Measurements from ENCODE around the gene FKBP2. TPM values are rescaled to one million over a fixed set of nuclear protein-coding genes. Genes with fewer than 3 reads are reported as not detected.

Gene FKBP2
- total RNA-seq, 4 donors from 2014 or later = 45.5 to 78.3 (median 58.4) TPM

- no CpG with 5 or more reads among the region's 15 CpGs for WGBS, 2 donors (ENCODE audit: low coverage in 1 of 2)
- ATAC-seq = no peak
- Histone ChIP-seq H3K9me3 (no peaks in the 10 kb centered on the region), H3K36me3 (peaks cover 0 to 70% of the 10 kb centered on the region in 2 donors), H3K4me3 (no peak overlapping the region), H3K27me3 (no peaks in the 10 kb centered on the region), H3K4me1 (peaks cover 0 to 30% (median 18%) of the 10 kb centered on the region in 3 donors), H3K27ac (no peak overlapping the region)
- no peak for TF ChIP-seq CTCF (IDR thresholded peaks at IDR 0.05)
- no peak for TF ChIP-seq POLR2AphosphoS5 (IDR thresholded peaks at IDR 0.05)
- no peak for TF ChIP-seq EP300 (IDR thresholded peaks at IDR 0.05)
- no peak for TF ChIP-seq POLR2A (IDR thresholded peaks at IDR 0.05)
Measured at GRCh38 chr11:64256300-64256699, 15.4 kb downstream of the FKBP2 start.

GRCh38 chr11:64258356-64258755 is 17.5 kb downstream of the FKBP2 start:
- no peak for ATAC-seq
- Histone ChIP-seq H3K27me3 (no peaks in the 10 kb centered on the region), H3K36me3 (peaks cover 0 to 90% of the 10 kb centered on the region in 2 donors), H3K27ac (no peak overlapping the region), H3K9me3 (no peaks in the 10 kb centered on the region), H3K4me3 (no peak overlapping the region), H3K4me1 (peaks cover 0 to 11% (median 4%) of the 10 kb centered on the region in 3 donors)
- WGBS, 2 donors (ENCODE audit: low coverage in 1 of 2) = 91% methylated on average over 14 of the region's 24 CpGs; no CpG with 5 or more reads in 1 of the 2 donors
- TF ChIP-seq CTCF (IDR thresholded peaks at IDR 0.05) = no peak
- TF ChIP-seq POLR2AphosphoS5 (IDR thresholded peaks at IDR 0.05) = no peak
- no peak for TF ChIP-seq EP300 (IDR thresholded peaks at IDR 0.05)
- TF ChIP-seq POLR2A (IDR thresholded peaks at IDR 0.05) = no peak

GRCh38 chr11:64258946-64259532 is 18.1 kb downstream of the FKBP2 start:
- no peak for ATAC-seq
- WGBS, 2 donors (ENCODE audit: low coverage in 1 of 2) = 20 to 87% methylated on average over 1 to 7 of the region's 32 CpGs
- TF ChIP-seq EP300 (IDR thresholded peaks at IDR 0.05) (no peak), POLR2A (IDR thresholded peaks at IDR 0.05) (no peak), POLR2AphosphoS5 (IDR thresholded peaks at IDR 0.05) (no peak), CTCF (IDR thresholded peaks at IDR 0.05) (no peak)
- H3K27ac ChIP-seq = no peak overlapping the region
- H3K9me3 ChIP-seq = no peaks in the 10 kb centered on the region
- no peak overlapping the region for H3K4me3 ChIP-seq
- H3K4me1 ChIP-seq = peaks cover 0 to 4% (median 0%) of the 10 kb centered on the region in 3 donors
- H3K27me3 ChIP-seq = no peaks in the 10 kb centered on the region
- peaks cover 0 to 97% of the 10 kb centered on the region in 2 donors for H3K36me3 ChIP-seq

- TF ChIP-seq POLR2A (IDR thresholded peaks at IDR 0.05) (no peak), CTCF (IDR thresholded peaks at IDR 0.05) (no peak), EP300 (IDR thresholded peaks at IDR 0.05) (no peak), POLR2AphosphoS5 (IDR thresholded peaks at IDR 0.05) (no peak)
- no peak overlapping the region for H3K27ac ChIP-seq
- 76 to 93% methylated on average over 2 to 4 of the region's 4 CpGs for WGBS, 2 donors (ENCODE audit: low coverage in 1 of 2)
- no peak overlapping the region for H3K4me3 ChIP-seq
- H3K27me3 ChIP-seq = no peaks in the 10 kb centered on the region
- H3K4me1 ChIP-seq = no peaks in the 10 kb centered on the region
- no peaks in the 10 kb centered on the region for H3K9me3 ChIP-seq
- no peak for ATAC-seq
- H3K36me3 ChIP-seq = peaks cover 0 to 98% of the 10 kb centered on the region in 2 donors
Measured at GRCh38 chr11:64259533-64260067, 18.7 kb downstream of the FKBP2 start.

GRCh38 chr11:64260147-64260708 is 19.3 kb downstream of the FKBP2 start:
- H3K27ac ChIP-seq = no peak overlapping the region
- no peaks in the 10 kb centered on the region for H3K9me3 ChIP-seq
- 97 to 100% methylated on average over 3 to 4 of the region's 6 CpGs for WGBS, 2 donors (ENCODE audit: low coverage in 1 of 2)
- no peaks in the 10 kb centered on the region for H3K4me1 ChIP-seq
- peaks cover 0 to 98% of the 10 kb centered on the region in 2 donors for H3K36me3 ChIP-seq
- H3K4me3 ChIP-seq = no peak overlapping the region
- TF ChIP-seq EP300 (IDR thresholded peaks at IDR 0.05) (no peak), POLR2A (IDR thresholded peaks at IDR 0.05) (no peak), POLR2AphosphoS5 (IDR thresholded peaks at IDR 0.05) (no peak), CTCF (IDR thresholded peaks at IDR 0.05) (no peak)
- H3K27me3 ChIP-seq = no peaks in the 10 kb centered on the region
- ATAC-seq = no peak
